SK-N-SH treated with all-trans-retinoic acid at 6 μM for 48 hours (cell line): ENCODE results near the gene SIX5.

Source experiments
- ATAC-seq: fragments of 200-7000 bp; cut with Tn5 transposase; 3 replicates; pipeline ENCODE4 v1.9.1; 2020; ENCODE audit warnings: mild to moderate bottlenecking, moderate library complexity
- ARNTL ChIP-seq: fragments of 450-650 bp; formaldehyde crosslinking; IDR thresholded peaks from 2 replicates; pipeline ENCODE4 v1.5.0; 2020; ENCODE audit warnings: low read depth, mild to moderate bottlenecking, moderate library complexity, borderline replicate concordance
- CSDC2 ChIP-seq: fragments of 250-450 bp; sonication (Bioruptor Pico); IDR thresholded peaks from 2 replicates; pipeline ENCODE4 v1.5.0; 2020; ENCODE audit warnings: mild to moderate bottlenecking, moderate library complexity
- CSRNP3 ChIP-seq: fragments of 250-450 bp; sonication (Bioruptor Pico); IDR thresholded peaks from 2 replicates; pipeline ENCODE4 v1.5.1; 2021; ENCODE audit warnings: mild to moderate bottlenecking, moderate library complexity
- ESRRG ChIP-seq: fragments of 250-450 bp; sonication (Bioruptor Pico); IDR thresholded peaks from 2 replicates; pipeline ENCODE4 v1.6.1; 2021; ENCODE audit warnings: mild to moderate bottlenecking
- GLIS3 ChIP-seq: fragments of 250-450 bp; sonication (Bioruptor Pico); IDR thresholded peaks from 2 replicates; pipeline ENCODE4 v1.5.0; 2020; ENCODE audit warnings: mild to moderate bottlenecking, moderate library complexity
- ISL1 ChIP-seq: fragments of 250-450 bp; sonication (Bioruptor Pico); IDR thresholded peaks from 2 replicates; pipeline ENCODE4 v2.1.2; 2022; ENCODE audit warnings: mild to moderate bottlenecking, moderate library complexity
- OSR1 ChIP-seq: fragments of 250-450 bp; sonication (Bioruptor Pico); IDR thresholded peaks from 2 replicates; pipeline ENCODE4 v1.8.0; 2022; ENCODE audit warnings: moderate library complexity, mild to moderate bottlenecking, inconsistent platforms
- PATZ1 ChIP-seq: fragments of 250-450 bp; sonication (Bioruptor Pico); IDR thresholded peaks from 2 replicates; pipeline ENCODE4 v1.8.0; 2020; ENCODE audit warnings: mild to moderate bottlenecking, moderate library complexity, borderline replicate concordance
- PPARA ChIP-seq: fragments of 250-450 bp; sonication (Bioruptor Pico); IDR thresholded peaks from 2 replicates; pipeline ENCODE4 v1.5.0; 2020; ENCODE audit warnings: mild to moderate bottlenecking, borderline replicate concordance
- RARB ChIP-seq: fragments of 250-450 bp; sonication (Bioruptor Pico); IDR thresholded peaks from 2 replicates; pipeline ENCODE4 v1.8.0; 2021; ENCODE audit warnings: mild to moderate bottlenecking, moderate library complexity
- SNAI2 ChIP-seq: fragments of 250-450 bp; sonication (Bioruptor Pico); IDR thresholded peaks from 2 replicates; pipeline ENCODE4 v1.5.0; 2020; ENCODE audit warnings: mild to moderate bottlenecking, moderate library complexity
- TCF4 ChIP-seq: fragments of 250-450 bp; sonication (Bioruptor Pico); IDR thresholded peaks from 2 replicates; pipeline ENCODE4 v1.8.0; 2021; ENCODE audit warnings: mild to moderate bottlenecking, moderate library complexity, borderline replicate concordance
- ZC3H10 ChIP-seq: fragments of 250-450 bp; sonication (Bioruptor Pico); IDR thresholded peaks from 2 replicates; pipeline ENCODE4 v1.5.1; 2021; ENCODE audit warnings: mild to moderate bottlenecking, moderate library complexity
- ZFP3 ChIP-seq: fragments of 250-450 bp; sonication (Bioruptor Pico); IDR thresholded peaks from 2 replicates; pipeline ENCODE4 v1.5.0; 2020; ENCODE audit warnings: mild to moderate bottlenecking, moderate library complexity
- ZNF565 ChIP-seq: fragments of 450-650 bp; formaldehyde crosslinking; conservative IDR thresholded peaks from 2 replicates; pipeline ENCODE4 v1.5.0; 2020; ENCODE audit warnings: low read depth, mild to moderate bottlenecking, moderate library complexity
- ZNF70 ChIP-seq: fragments of 450-650 bp; formaldehyde crosslinking; IDR thresholded peaks from 2 replicates; pipeline ENCODE4 v1.5.0; 2020; ENCODE audit warnings: mild to moderate bottlenecking, moderate library complexity
- ZNF8 ChIP-seq: fragments of 450-650 bp; formaldehyde crosslinking; IDR thresholded peaks from 2 replicates; pipeline ENCODE4 v1.5.0; 2020; ENCODE audit warnings: mild to moderate bottlenecking, moderate library complexity
- TF ChIP-seq, protein P1 (sequence below): fragments of 250-450 bp; sonication (Bioruptor Pico); IDR thresholded peaks from 2 replicates; pipeline ENCODE4 v1.8.0; 2021; ENCODE audit warnings: low read depth, mild to moderate bottlenecking, moderate library complexity, borderline replicate concordance
- TF ChIP-seq, protein P2 (sequence below): fragments of 250-450 bp; sonication (Bioruptor Pico); IDR thresholded peaks from 2 replicates; pipeline ENCODE4 v1.5.1; 2020; ENCODE audit warnings: low read depth, mild to moderate bottlenecking, moderate library complexity

The SIX5 gene

GRCh38 chr19:45812297-45812696 is 43.2 kb upstream of the SIX5 start (continued):
- TF ChIP-seq CSDC2 (CRISPR knock-in tag): no peak

- no peak for TF ChIP-seq ARNTL
- peak; percentile 62 for ATAC-seq
These were observed 40.6 kb upstream of the SIX5 start for GRCh38 chr19:45809643-45810159.

GRCh38 chr19:45805719-45806118 is 36.7 kb upstream of the SIX5 start:
- ATAC-seq: no peak
- TF ChIP-seq, protein P1, sequence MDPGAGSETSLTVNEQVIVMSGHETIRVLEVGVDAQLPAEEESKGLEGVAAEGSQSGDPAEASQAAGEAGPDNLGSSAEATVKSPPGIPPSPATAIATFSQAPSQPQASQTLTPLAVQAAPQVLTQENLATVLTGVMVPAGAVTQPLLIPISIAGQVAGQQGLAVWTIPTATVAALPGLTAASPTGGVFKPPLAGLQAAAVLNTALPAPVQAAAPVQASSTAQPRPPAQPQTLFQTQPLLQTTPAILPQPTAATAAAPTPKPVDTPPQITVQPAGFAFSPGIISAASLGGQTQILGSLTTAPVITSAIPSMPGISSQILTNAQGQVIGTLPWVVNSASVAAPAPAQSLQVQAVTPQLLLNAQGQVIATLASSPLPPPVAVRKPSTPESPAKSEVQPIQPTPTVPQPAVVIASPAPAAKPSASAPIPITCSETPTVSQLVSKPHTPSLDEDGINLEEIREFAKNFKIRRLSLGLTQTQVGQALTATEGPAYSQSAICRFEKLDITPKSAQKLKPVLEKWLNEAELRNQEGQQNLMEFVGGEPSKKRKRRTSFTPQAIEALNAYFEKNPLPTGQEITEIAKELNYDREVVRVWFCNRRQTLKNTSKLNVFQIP: no peak
- no peak for TF ChIP-seq ZFP3 (CRISPR knock-in tag)
- TF ChIP-seq ISL1 (CRISPR knock-in tag): no peak
- no peak for TF ChIP-seq ARNTL
- TF ChIP-seq, all 23 proteins: peak for 0

DNA sequence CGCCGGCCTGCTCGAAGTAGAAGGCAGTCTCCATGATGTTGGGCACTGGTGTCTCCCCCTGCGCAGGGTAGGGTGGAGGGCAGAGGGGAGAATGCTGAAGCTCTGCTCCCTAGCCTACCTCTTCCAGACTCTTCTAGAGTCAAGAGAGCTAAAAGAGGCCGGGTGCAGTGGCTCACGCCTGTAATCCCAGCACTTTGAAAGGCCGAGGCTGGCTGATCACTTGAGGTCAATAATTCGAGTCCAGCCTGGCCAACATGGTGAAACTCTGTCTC is 35.8 kb upstream of the SIX5 start:
- TF ChIP-seq PPARA (no peak), SNAI2 (CRISPR knock-in tag) (no peak), RARB (no peak), ZNF70 (CRISPR knock-in tag) (no peak), ZNF8 (CRISPR knock-in tag) (no peak), ZC3H10 (CRISPR knock-in tag) (no peak), TCF4 (CRISPR knock-in tag) (no peak), ZNF565 (CRISPR knock-in tag) (no peak)
- TF ChIP-seq, protein P1: no peak
- TF ChIP-seq, all 23 proteins: peak for 0
- ATAC-seq: no peak

DNA sequence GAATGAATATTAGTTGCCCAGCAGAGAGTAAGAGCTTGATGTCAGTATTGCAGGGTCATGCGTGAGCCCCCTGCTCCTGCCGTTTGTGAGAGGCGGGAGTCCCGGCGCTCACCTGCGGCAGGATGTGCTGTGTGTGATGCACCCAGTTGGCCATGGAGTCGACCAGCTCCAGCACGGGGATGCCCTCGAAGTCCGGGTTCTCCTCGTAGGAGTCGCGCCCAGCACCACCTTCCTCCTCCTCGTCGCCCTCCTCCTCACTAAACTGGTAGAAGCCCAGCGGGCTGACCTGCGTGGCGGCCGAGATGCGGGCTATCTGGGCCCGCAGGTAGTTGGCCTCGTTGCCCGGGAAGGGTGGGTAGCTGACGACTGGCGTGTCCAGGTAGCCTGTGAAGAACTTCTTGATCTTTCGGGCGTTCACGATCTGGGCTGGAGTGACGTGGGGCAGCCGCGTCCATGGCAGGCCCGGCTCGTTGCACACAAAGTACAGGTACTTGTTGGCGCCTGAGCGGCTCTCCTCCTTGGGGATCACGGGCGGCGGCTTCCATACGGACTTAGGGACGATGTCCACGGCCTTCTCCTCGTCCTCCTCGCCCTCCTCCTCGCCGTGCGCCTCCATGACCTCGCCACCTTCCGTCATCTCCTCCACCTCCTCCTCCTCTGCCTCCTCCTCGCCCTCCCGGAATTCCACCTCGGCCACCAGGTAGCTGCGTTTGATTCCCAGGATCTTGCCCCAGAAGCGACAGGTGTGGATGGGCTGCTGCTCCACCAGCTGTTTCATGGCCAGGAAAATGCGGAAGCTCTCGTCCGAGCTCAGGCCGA is 35.3 kb upstream of the SIX5 start:
- no peak for TF ChIP-seq GLIS3 (CRISPR knock-in tag)
- no peak for TF ChIP-seq PATZ1 (CRISPR knock-in tag)
- no peak for TF ChIP-seq ESRRG (CRISPR knock-in tag)
- no peak for TF ChIP-seq ZNF565 (CRISPR knock-in tag)
- TF ChIP-seq, protein P2, sequence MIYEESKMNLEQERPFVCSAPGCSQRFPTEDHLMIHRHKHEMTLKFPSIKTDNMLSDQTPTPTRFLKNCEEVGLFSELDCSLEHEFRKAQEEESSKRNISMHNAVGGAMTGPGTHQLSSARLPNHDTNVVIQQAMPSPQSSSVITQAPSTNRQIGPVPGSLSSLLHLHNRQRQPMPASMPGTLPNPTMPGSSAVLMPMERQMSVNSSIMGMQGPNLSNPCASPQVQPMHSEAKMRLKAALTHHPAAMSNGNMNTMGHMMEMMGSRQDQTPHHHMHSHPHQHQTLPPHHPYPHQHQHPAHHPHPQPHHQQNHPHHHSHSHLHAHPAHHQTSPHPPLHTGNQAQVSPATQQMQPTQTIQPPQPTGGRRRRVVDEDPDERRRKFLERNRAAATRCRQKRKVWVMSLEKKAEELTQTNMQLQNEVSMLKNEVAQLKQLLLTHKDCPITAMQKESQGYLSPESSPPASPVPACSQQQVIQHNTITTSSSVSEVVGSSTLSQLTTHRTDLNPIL (CRISPR knock-in tag): no peak
- TF ChIP-seq OSR1 (CRISPR knock-in tag): no peak
- no peak for TF ChIP-seq CSDC2 (CRISPR knock-in tag)
- no peak for TF ChIP-seq ISL1 (CRISPR knock-in tag)
- no peak for TF ChIP-seq CSRNP3 (CRISPR knock-in tag)
- no peak for TF ChIP-seq TCF4 (CRISPR knock-in tag)
- TF ChIP-seq ZFP3 (CRISPR knock-in tag): no peak
- TF ChIP-seq ZNF70 (CRISPR knock-in tag): no peak
- TF ChIP-seq, all 23 proteins: peak for 0
- ATAC-seq: no peak
